Peyer's patch (tissue), 4 donors: ENCODE data around the gene DBR1.

ENCODE experiments used
- POLR2A ChIP-seq, 2 donors: fragments of 450-650 bp; IDR thresholded peaks; one replicate each; pipeline ENCODE4 v1.5.1; 2017; ENCODE audit warnings: antibody characterized with exemption in 2 of 2, mild to moderate bottlenecking in 2 of 2, moderate library complexity in 2 of 2
- TF ChIP-seq, protein P1 (sequence below), 6 experiments: fragments of 450-650 bp in 4 of 6; fragments of 200-600 bp in 2 of 6; sonication (generic) in 1 of 6; IDR thresholded peaks; one replicate each; pipeline ENCODE4 v1.5.1; 2017 to 2019; ENCODE audit warnings: antibody characterized with exemption in 6 of 6, mild to moderate bottlenecking in 3 of 6, moderate library complexity in 1 of 6

GRCh38 chr3:138127636-138128365, 46.9 kb downstream of the DBR1 start:
- no peak for TF ChIP-seq POLR2A (IDR thresholded peaks at IDR 0.05)
- TF ChIP-seq, protein P1, sequence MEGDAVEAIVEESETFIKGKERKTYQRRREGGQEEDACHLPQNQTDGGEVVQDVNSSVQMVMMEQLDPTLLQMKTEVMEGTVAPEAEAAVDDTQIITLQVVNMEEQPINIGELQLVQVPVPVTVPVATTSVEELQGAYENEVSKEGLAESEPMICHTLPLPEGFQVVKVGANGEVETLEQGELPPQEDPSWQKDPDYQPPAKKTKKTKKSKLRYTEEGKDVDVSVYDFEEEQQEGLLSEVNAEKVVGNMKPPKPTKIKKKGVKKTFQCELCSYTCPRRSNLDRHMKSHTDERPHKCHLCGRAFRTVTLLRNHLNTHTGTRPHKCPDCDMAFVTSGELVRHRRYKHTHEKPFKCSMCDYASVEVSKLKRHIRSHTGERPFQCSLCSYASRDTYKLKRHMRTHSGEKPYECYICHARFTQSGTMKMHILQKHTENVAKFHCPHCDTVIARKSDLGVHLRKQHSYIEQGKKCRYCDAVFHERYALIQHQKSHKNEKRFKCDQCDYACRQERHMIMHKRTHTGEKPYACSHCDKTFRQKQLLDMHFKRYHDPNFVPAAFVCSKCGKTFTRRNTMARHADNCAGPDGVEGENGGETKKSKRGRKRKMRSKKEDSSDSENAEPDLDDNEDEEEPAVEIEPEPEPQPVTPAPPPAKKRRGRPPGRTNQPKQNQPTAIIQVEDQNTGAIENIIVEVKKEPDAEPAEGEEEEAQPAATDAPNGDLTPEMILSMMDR (IDR thresholded peaks at IDR 0.05) = no peak
